Fibroblast of villous mesenchyme (primary cell): Measurements from ENCODE around the gene ADARB1. TPM values are rescaled to one million over a fixed set of nuclear protein-coding genes. Genes with fewer than 3 reads are reported as not detected.

Experiments
- DNase-seq: peaks from one replicate; pipeline ENCODE4 v3.0.0-alpha.2; 2010; ENCODE audit warnings: low read depth
- H3K4me3 ChIP-seq: 2 replicates; pipeline ENCODE4 v1.5.1; 2011; ENCODE audit warnings: low read depth, mild to moderate bottlenecking, low read length
- total RNA-seq: library from RNA; depleted of rRNA; stranded (reverse); fragments of >200 nt; gene quantifications from 2 replicates; pipeline ENCODE4 v1.2.3, GENCODE V29; 2012
- TF ChIP-seq, protein P1 (sequence below): IDR thresholded peaks from 2 replicates; pipeline ENCODE4 v1.5.1; 2012; ENCODE audit warnings: low read depth, mild to moderate bottlenecking, low read length; ENCODE audit not compliant: insufficient read depth

ADARB1 gene
- total RNA-seq, 1 donor: 16.4 TPM

DNA sequence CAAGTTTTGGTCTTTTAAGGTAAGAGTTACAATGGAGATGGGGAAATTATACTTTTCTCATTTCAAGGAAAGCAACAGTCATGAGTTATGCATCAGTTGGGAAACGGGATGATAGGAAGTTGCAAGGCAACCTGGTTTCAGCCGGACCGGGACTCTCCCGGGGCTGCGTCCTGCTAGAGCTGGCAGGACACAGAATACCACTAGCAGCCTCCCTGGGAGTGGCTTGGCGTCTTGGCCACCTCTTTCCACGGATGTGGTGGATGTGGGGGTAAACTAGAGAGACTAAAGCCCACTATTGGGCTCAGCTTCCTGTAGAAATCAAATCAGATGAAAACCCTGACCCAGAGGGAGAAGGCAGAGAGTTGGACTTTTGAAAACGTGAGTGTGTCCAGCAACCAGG is 71.9 kb downstream of the ADARB1 start:
- TF ChIP-seq, protein P1, sequence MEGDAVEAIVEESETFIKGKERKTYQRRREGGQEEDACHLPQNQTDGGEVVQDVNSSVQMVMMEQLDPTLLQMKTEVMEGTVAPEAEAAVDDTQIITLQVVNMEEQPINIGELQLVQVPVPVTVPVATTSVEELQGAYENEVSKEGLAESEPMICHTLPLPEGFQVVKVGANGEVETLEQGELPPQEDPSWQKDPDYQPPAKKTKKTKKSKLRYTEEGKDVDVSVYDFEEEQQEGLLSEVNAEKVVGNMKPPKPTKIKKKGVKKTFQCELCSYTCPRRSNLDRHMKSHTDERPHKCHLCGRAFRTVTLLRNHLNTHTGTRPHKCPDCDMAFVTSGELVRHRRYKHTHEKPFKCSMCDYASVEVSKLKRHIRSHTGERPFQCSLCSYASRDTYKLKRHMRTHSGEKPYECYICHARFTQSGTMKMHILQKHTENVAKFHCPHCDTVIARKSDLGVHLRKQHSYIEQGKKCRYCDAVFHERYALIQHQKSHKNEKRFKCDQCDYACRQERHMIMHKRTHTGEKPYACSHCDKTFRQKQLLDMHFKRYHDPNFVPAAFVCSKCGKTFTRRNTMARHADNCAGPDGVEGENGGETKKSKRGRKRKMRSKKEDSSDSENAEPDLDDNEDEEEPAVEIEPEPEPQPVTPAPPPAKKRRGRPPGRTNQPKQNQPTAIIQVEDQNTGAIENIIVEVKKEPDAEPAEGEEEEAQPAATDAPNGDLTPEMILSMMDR: no peak
- DNase-seq: no peak
- H3K4me3 ChIP-seq: no peak overlapping the region

DNA sequence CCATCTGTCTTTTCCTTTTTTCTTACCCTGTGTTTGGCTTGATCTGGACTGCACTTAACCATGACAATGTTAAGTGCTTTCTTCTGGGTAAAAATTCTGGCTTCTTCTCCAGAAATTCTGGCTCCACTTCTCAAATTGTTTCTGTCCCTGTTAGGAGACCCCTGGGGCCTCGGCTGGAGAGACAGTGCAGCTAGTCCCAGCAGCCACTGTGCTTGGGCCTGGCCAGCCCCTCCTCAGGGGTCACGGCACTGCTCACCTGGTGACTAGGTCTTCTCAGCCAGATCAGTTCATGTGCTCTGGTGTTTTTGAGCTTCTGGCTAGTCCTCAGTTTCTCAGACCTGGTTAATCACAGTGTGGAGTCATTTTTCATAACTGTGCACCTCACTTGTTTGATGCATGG is 72.4 kb downstream of the ADARB1 start:
- TF ChIP-seq, protein P1: no peak
- DNase-seq: no peak
- no peak overlapping the region for H3K4me3 ChIP-seq

DNA sequence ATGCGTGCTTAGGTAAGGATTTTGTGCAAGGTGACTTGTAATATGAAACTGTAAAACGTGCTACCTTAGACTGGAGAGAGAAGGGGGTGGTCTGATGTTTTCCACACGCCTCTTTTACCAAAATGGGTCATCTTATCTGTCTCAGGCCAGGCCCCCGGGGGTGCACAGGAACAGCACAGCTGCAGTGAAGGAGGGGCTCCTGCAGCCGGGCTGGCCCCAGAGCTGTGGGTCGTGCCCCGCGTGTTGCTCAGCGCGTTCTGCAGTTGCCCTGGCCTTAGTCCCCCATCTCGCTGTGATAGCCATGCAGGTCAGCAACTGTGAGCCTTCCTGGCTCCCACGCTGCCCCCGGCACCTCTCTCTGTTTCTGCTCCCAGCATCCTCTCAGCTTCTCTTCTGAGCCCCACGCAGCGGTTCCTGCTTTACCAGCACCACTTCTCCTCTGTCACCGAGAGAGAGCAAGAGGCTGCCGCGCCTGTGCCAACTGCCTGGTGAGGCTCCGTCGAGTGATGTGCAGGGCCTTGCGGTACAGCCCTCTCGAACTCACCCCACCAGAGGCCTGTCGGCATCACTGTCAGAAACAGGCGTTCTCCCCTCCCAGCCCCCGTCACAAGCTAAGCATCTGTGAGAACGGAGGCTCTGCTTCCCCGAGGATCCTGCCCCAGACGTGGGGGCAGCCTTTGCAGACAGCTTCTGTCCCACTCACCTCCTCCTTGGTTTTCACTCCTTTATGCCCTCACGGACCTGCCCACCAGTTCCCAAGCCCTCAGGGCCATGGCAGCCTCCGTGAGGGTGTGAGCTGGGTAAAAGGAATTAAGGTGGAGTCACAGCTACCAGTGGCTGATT is 73.3 kb downstream of the ADARB1 start:
- no peak for DNase-seq
- TF ChIP-seq, protein P1: no peak
- H3K4me3 ChIP-seq: no peak overlapping the region

DNA sequence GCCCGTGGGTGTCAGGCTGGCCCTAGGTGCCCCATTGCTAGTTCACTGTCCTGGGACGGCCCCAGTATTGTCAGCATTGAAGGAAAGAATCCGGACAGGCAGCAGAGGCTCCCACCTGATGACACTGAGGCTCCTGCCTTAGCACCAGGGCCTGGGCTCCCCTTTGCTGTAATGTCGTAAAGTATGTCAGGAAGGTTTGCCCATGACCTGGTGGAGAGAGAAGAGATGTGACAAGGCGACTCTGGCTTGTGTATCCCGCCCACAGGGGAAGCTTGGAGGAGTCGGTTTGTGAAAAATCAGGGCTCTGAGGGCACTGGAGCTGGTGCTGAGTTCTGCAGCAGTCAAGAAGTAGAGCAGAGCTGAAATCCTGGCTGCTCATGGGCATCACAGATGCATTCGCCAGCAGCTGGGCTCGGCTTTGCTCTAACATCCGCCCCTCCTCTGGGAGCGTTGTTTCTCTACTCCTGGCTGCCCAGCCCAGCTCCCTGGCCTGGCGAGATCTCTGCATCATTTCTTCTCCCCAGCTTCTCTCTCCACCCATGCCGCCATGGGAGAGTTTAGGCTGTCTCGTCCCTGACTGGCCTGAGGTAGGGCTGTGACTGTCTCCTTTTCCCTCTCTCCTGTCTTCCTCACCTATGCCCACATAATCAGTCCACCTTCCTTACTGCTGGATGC is 74.1 kb downstream of the ADARB1 start:
- TF ChIP-seq, protein P1: no peak
- DNase-seq: no peak

DNA sequence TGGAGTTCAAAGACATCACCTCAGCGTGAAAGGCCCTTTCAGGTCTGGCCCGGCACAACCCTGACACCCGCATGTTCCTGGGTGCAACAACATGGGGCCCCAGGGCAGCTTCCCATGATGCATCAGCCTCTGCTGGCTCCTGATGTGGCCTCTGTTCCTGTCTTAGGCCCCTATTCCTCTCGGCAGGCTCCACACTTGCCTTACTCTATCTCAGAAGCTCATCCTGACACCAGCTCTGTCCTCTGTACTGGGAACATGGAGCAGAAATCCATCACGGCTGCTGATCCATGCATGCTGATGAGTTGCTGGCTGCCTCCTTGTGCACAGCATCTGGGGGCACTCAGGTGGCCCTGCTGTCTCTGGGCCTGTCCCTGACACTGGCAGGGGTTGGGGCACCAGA is 74.6 kb downstream of the ADARB1 start:
- no peak for DNase-seq
- TF ChIP-seq, protein P1: no peak
- no peak overlapping the region for H3K4me3 ChIP-seq

More for the DNA sequence above, 74.1 kb downstream of the ADARB1 start:
- no peak overlapping the region for H3K4me3 ChIP-seq

DNA sequence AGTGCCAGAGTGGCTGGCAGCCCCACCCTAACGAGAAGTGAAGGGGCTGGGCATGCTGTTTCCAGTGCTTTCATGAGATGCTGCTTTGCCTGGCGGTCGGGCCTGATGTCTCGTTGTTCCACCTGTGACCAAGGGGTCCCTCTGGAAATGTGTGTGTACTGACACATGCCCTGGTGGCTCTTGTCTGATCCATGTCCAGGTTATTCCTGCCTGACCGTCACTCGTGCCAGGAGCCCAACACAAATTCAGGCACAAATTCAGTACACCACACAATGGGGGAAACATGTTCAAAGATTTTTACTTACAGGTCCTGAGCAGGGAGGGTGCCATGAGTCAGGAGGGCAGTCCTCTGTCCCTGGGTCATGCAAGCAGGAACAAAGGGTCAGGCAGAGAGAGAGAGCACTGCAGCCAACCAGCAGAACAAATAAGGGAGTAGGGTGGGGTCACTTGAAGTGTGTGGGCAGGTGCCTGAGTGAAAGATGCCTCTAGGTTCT is 76.3 kb downstream of the ADARB1 start:
- TF ChIP-seq, protein P1: no peak
- no peak for DNase-seq
- H3K4me3 ChIP-seq: no peak overlapping the region
